NT2/D1 (cell line): ENCODE data around the gene RBM12.

ENCODE experiments used
- SUZ12 ChIP-seq: IDR thresholded peaks from 2 replicates; pipeline ENCODE4 v1.6.1; 2011; ENCODE audit not compliant: insufficient read length, insufficient read depth; ENCODE audit errors: extremely low read depth
- ZNF274 ChIP-seq: IDR thresholded peaks from 2 replicates; pipeline ENCODE4 v1.6.1; 2011; ENCODE audit warnings: mild to moderate bottlenecking, low read depth, low read length

GRCh38 chr20:35708502-35708901 is 43.8 kb upstream of the RBM12 start:
- TF ChIP-seq SUZ12 (no peak), ZNF274 (no peak)
